Measurements from ENCODE around the gene SCP2D1. TPM values are rescaled to one million over a fixed set of nuclear protein-coding genes. Genes with fewer than 3 reads are reported as not detected.

SCP2D1 gene
- polyA plus RNA-seq, 3 donors: not detected

DNA sequence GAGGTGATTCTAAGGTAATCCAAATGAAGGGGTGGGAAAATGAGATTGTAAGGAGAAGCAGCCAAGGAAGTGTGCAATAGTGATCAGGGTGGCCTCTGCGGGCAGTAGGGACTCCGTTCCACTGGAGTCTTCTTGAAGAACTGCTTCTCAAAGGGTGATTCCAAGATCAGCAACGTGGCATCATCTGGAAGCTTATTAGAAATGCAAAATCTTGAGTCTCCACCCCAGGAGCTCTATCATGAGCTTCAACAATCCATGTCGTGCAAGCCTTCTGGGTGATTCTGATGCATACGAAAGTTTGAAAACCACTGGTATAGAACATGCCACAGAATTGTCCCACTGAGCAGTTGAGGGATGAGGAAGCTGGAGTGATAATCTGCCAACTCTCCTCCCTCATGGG, 31.4 kb downstream of the SCP2D1 start:
- no peak for DNase-seq
- H3K27ac Mint-ChIP-seq: no peak overlapping the region
- no peaks in the 10 kb centered on the region for H3K4me1 ChIP-seq (ENCODE audit: control insufficient read depth in 1 of 2, insufficient read depth in 2 of 2, low read length in 2 of 2)
- no peak overlapping the region for H3K27ac ChIP-seq (ENCODE audit: low read depth in 1 of 2, low read length in 2 of 2)
- intact Hi-C loops (cut with micrococcal nuclease): no loop called here
- H3K4me1 Mint-ChIP-seq: no peaks in the 10 kb centered on the region
- peaks cover 0 to 4% (median 0%) of the 10 kb centered on the region in 7 donors for H3K9me3 Mint-ChIP-seq
- H3K9ac ChIP-seq (ENCODE audit: insufficient read depth, low read length, poor library complexity, severe bottlenecking): no peak overlapping the region
- H4K20me1 ChIP-seq (ENCODE audit: insufficient read depth, low read length): no peaks in the 10 kb centered on the region
- H3K4me3 Mint-ChIP-seq: no peak overlapping the region
- WGBS (ENCODE audit: insufficient coverage): 86% methylated on average over 3 of the region's 5 CpGs
- H3K36me3 ChIP-seq (replicated peaks in 1 of 2; ENCODE audit: control insufficient read depth in 1 of 2, insufficient read depth in 2 of 2, low read length in 2 of 2): no peaks in the 10 kb centered on the region
- H3K4me2 ChIP-seq (replicated peaks; ENCODE audit: extremely low read depth, low read length, poor library complexity, severe bottlenecking): no peak overlapping the region
- H3K27me3 Mint-ChIP-seq (ENCODE audit: low read depth in 3 of 3): peaks cover 4 to 10% (median 8%) of the 10 kb centered on the region in 3 donors
- H2AFZ ChIP-seq (ENCODE audit: insufficient read depth, low read depth, low read length, poor library complexity, severe bottlenecking): no peak overlapping the region
- no peaks in the 10 kb centered on the region for H3K79me2 ChIP-seq (ENCODE audit: insufficient read depth, low read length)
- H3K27me3 ChIP-seq (ENCODE audit: control insufficient read depth in 2 of 2, insufficient read depth in 2 of 2, low read length in 2 of 2): no peaks in the 10 kb centered on the region
- H3K9me3 ChIP-seq (replicated peaks in 1 of 2; ENCODE audit: control insufficient read depth in 1 of 2, insufficient read depth in 1 of 2, low read length in 2 of 2): no peaks in the 10 kb centered on the region
- no peak overlapping the region for H3K4me3 ChIP-seq (replicated peaks in 1 of 3; ENCODE audit: low read depth in 2 of 3, low read length in 3 of 3)
- no peaks in the 10 kb centered on the region for H3K36me3 Mint-ChIP-seq
- TF ChIP-seq, protein P1, sequence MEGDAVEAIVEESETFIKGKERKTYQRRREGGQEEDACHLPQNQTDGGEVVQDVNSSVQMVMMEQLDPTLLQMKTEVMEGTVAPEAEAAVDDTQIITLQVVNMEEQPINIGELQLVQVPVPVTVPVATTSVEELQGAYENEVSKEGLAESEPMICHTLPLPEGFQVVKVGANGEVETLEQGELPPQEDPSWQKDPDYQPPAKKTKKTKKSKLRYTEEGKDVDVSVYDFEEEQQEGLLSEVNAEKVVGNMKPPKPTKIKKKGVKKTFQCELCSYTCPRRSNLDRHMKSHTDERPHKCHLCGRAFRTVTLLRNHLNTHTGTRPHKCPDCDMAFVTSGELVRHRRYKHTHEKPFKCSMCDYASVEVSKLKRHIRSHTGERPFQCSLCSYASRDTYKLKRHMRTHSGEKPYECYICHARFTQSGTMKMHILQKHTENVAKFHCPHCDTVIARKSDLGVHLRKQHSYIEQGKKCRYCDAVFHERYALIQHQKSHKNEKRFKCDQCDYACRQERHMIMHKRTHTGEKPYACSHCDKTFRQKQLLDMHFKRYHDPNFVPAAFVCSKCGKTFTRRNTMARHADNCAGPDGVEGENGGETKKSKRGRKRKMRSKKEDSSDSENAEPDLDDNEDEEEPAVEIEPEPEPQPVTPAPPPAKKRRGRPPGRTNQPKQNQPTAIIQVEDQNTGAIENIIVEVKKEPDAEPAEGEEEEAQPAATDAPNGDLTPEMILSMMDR (IDR thresholded peaks at IDR 0.05): no peak

DNA sequence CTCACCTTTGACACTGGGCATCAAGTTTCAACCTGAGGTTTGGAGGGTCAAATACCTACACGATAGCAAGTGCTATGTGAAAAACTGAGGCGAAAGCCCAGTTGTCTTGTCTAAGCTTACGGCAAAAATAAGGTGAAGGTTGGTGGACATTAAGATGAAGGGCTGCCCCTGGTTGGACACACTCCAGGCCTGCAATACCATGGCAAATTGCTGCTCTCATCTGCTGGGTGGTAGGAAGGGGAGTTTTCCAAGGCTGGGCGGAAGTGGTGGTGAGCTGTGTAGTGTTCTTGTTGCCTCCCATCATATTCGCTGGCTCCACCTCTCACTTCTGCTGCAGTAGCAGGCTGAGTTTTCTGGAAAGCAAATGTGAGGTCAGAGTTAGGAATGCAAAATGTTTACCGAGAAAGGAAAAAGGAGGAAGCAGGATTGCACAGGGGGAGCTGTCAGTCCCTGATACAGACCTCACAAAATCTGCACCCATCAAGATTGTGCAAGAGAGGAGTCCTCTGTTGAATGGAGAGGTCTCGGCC, 33.7 kb downstream of the SCP2D1 start:
- Histone ChIP-seq H2AFZ (ENCODE audit: insufficient read depth, low read depth, low read length, poor library complexity, severe bottlenecking) (no peak overlapping the region), H3K36me3 (replicated peaks in 1 of 2; ENCODE audit: control insufficient read depth in 1 of 2, insufficient read depth in 2 of 2, low read length in 2 of 2) (no peaks in the 10 kb centered on the region), H3K4me3 (replicated peaks in 1 of 3; ENCODE audit: low read depth in 2 of 3, low read length in 3 of 3) (no peak overlapping the region), H3K9ac (ENCODE audit: insufficient read depth, low read length, poor library complexity, severe bottlenecking) (no peak overlapping the region), H3K4me2 (replicated peaks; ENCODE audit: extremely low read depth, low read length, poor library complexity, severe bottlenecking) (no peak overlapping the region), H4K20me1 (ENCODE audit: insufficient read depth, low read length) (no peaks in the 10 kb centered on the region), H3K27me3 (ENCODE audit: control insufficient read depth in 2 of 2, insufficient read depth in 2 of 2, low read length in 2 of 2) (no peaks in the 10 kb centered on the region), H3K27ac (ENCODE audit: low read depth in 1 of 2, low read length in 2 of 2) (no peak overlapping the region), H3K79me2 (ENCODE audit: insufficient read depth, low read length) (no peaks in the 10 kb centered on the region), H3K9me3 (replicated peaks in 1 of 2; ENCODE audit: control insufficient read depth in 1 of 2, insufficient read depth in 1 of 2, low read length in 2 of 2) (no peaks in the 10 kb centered on the region), H3K4me1 (ENCODE audit: control insufficient read depth in 1 of 2, insufficient read depth in 2 of 2, low read length in 2 of 2) (no peaks in the 10 kb centered on the region)
- TF ChIP-seq, protein P1 (IDR thresholded peaks at IDR 0.05): no peak
- DNase-seq: no peak
- H3K4me1 Mint-ChIP-seq: no peaks in the 10 kb centered on the region
- no peak overlapping the region for H3K4me3 Mint-ChIP-seq
- WGBS (ENCODE audit: insufficient coverage): 89% methylated on average over 5 of the region's 7 CpGs
- peaks cover 0 to 2% (median 0%) of the 10 kb centered on the region in 7 donors for H3K9me3 Mint-ChIP-seq
- no peak overlapping the region for H3K27ac Mint-ChIP-seq
- peaks cover 5 to 8% (median 7%) of the 10 kb centered on the region in 3 donors for H3K27me3 Mint-ChIP-seq (ENCODE audit: low read depth in 3 of 3)
- intact Hi-C loops (cut with micrococcal nuclease): no loop called here
- no peaks in the 10 kb centered on the region for H3K36me3 Mint-ChIP-seq

Data from CD14-positive monocyte (primary cell).